ENCODE results near the gene AHSA1.

The AHSA1 gene

GRCh38 chr14:77473921-77474320 lies 16.0 kb downstream of the AHSA1 start:
- DNase-seq (ENCODE audit: low read depth in 2 of 2): no peak

DNA sequence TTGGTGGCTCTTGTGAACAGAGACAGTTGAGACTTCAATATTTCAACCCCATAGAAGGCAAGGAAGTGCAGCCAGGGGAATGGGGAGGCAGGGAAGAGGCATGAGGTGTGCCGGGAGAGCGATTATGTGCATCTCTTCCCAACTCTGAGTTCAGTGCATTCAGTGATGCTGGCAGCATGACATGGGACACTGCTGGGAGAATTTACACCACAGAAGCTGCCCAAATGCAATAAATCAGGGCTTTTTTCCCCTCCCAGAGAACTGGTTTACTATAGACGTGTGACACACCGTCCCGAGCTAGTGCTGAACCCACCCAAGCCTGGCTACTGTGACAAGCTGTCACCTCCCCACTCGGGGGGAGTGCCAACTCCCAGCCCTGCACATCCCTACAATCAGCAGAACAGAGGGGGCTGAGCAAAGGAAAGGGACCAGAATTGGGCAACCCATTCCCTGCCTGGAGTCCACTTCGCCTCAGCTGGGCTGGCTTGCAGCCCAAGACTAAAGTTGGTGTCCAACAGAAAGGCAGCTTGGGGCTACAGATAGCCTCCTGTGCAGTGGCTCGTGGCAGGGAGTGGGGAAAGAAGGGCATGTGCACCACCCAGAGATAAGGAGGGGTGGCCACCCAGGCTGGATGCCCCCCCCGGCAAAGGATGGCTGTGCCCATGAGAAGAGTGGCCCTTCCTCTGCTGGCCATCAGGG lies 16.7 kb downstream of the AHSA1 start:
- no peak for DNase-seq (ENCODE audit: low read depth in 2 of 2)

DNA sequence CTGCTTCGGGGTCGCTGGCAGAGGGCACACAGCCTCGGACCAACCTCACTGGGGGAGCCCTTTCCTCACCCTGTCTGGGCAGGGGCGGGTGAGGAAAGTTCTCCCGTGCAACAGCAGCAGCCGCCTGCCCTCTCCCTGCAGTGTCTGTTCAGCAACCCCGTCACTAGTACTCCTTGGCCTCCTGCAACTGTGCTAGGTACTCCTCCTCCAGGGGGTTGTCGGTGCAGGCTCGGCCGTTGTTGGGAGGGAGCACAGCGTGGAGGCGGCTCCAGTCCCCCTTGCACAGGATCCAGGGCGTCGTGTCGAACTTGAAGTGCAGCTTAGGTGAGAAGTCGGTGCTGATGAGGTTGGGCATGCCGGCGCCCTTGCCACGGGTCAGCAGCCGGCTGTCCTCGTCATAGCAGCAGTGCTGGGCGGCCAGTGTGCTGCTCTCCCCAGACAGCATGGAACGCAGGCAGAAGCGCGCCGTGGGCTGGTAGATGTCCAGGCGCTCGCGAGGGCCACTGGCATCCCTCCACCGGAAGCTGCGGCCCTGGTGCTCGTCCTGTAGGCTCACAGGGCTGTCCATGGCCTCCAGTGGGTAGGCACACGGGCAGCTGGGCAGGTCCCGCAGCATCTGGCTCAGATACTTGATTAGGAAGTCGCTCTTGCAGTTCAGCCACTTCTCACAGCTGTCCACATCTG lies 17.7 kb downstream of the AHSA1 start:
- no peak for DNase-seq (ENCODE audit: low read depth in 2 of 2)

- DNase-seq (ENCODE audit: low read depth in 2 of 2): no peak
Measured at GRCh38 chr14:77478029-77478428, 20.1 kb downstream of the AHSA1 start.

GRCh38 chr14:77478796-77479195 lies 20.9 kb downstream of the AHSA1 start:
- no peak for DNase-seq (ENCODE audit: low read depth in 2 of 2)

- DNase-seq (ENCODE audit: low read depth in 2 of 2): no peak
Measured at GRCh38 chr14:77482422-77482821, 24.5 kb downstream of the AHSA1 start.

GRCh38 chr14:77485256-77485655 lies 27.4 kb downstream of the AHSA1 start:
- DNase-seq (ENCODE audit: low read depth in 2 of 2): no peak

GRCh38 chr14:77485901-77486678 lies 28.2 kb downstream of the AHSA1 start:
- DNase-seq (ENCODE audit: low read depth in 2 of 2): no peak

DNA sequence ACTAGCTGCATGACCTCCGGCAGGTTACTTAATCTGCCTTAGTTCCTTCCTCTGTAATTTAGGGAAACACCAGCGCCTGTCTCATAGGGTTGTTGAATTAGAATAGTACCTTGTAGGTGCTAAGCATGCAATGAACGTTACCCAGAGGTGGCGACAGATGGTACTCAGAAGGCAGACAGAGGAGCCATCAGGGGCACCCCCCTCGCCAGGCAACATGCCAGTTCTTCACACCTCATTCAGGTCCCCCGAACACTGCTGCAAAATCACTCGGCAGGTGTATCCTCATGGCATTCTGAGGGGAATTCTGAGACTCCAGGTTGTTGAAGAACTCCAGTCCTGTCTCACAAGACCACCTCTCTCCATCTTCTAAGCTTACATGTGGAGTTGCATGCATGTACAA lies 30.7 kb downstream of the AHSA1 start:
- no peak for DNase-seq (ENCODE audit: low read depth in 2 of 2)

- no peak for DNase-seq (ENCODE audit: low read depth in 2 of 2)
Measured at GRCh38 chr14:77489041-77489440, 31.1 kb downstream of the AHSA1 start.

GRCh38 chr14:77490347-77490986 lies 32.6 kb downstream of the AHSA1 start:
- DNase-seq (ENCODE audit: low read depth in 2 of 2): no peak

DNA sequence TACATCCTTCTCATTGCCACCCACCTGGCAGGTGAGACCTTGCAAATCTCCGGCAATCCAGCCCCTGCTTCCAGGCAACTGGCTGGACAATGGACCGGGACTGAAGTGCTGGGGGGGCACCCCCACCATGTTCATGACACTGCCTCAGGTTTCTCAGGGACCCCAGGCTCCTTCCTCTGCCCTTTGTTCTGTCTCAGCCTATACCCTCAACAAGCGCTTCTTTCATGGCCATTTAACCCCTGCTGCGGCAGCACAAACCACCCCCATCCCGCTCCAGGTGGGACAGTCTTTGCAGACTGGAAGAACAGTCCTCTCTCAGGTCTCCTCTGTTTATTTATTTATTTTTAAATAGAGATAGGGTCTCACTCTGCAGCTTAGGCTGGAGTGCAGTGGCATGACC lies 33.2 kb downstream of the AHSA1 start:
- DNase-seq (ENCODE audit: low read depth in 2 of 2): no peak

GRCh38 chr14:77495334-77495733 lies 37.4 kb downstream of the AHSA1 start:
- DNase-seq (ENCODE audit: low read depth in 2 of 2): no peak

DNA sequence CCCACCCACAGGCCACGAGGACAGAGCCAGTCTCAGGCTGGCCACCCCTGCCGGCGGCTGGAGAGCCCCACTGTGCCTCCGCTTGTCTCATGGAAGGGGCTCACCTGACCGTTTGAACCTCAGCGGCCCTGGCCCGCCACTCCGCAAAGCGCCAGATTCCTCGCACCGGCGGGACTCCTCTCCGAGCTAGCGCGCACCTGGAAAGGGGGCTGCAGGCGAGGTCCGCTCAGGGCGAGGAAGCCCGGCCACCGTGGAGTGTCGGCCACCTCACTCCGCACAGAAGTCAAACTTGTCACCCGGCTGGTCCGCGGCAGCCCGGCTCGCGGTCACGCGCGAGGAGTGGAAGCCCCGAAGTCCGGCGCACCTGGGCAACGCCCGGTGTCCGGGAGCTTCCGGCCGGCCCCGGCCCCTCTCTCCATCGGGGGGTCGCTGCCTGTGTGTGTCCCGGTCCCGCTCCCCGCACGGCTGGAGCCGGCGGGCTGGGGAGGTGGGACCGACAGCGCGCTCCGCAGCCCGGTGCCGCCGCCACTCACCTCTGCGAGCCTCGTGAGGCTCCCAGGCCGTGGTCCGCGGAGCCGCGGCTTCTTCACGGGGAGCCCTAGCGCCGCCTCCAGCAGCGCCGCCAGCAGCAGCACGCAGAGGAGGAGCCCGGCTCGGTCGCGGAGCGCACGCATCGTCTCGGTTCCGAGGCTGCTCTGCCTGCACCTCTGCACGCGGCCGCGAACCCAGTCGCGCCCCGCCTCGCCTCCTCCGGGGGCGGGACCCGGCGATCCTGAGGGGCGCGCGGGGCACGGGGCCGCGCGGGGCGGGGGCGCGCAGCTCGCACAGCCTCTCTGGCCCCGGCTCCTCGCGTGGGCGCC lies 40.5 kb downstream of the AHSA1 start, which contains the start of gene ISM2:
Gene ISM2 (minus strand): TSS at position 697 of the 860 bp plus-strand sequence. CDS start 23 bp downstream, at position 674.
- DNase-seq (ENCODE audit: low read depth in 2 of 2): no peak

DNA sequence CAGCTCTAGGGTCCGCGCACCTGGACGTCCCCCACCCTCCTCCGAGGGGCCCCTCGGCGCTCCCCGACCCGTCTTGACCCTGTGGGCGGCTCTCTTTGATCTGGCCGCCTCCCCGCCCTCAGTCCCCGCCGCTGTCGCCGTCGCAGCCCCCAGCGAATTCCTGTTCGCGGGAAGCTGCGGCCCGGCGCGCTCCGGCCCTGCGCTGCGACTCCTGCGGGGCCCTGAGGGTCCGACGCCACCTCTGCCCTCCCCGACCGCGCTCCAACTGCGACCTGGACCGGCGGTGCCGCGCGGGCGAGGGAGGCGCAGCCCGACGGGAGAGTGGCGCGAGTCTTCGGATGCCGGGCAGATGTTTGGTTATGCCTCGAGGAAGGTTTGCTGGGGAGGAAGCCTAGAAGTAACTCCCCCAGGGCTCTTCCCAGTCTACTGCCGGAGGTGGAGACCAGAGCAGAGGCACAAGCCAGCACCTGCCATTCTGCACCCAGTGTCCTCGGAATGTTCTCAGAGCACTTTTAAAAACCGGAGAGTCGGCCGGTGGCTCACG lies 41.2 kb downstream of the AHSA1 start:
- no peak for DNase-seq (ENCODE audit: low read depth in 2 of 2)

- DNase-seq (ENCODE audit: low read depth in 2 of 2): no peak
Measured at GRCh38 chr14:77502109-77502782, 44.4 kb downstream of the AHSA1 start.

- no peak for DNase-seq (ENCODE audit: low read depth in 2 of 2)
Measured at GRCh38 chr14:77503138-77503537, 45.2 kb downstream of the AHSA1 start.

DNA sequence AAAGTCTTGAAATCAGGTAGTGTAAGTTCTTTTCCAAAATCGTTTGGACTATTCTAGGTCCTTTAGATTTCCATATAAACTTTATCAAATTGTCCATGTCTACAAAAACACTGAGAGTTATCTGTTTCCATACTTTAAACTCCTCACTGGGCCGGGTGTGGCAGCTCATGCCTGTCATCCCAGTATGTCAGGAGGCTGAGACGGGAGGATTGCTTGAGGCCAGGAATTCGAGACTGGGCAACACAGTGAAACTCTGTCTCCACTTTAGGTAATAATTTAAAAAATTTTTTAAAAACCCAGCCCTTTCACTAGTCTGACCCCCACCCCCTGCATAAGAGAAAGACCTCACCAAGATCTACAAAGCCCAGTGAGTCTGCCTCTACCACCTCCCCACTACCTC lies 47.1 kb downstream of the AHSA1 start:
- no peak for DNase-seq (ENCODE audit: low read depth in 2 of 2)

GRCh38 chr14:77507762-77508161 lies 49.9 kb downstream of the AHSA1 start:
- DNase-seq (ENCODE audit: low read depth in 2 of 2): no peak

DNA sequence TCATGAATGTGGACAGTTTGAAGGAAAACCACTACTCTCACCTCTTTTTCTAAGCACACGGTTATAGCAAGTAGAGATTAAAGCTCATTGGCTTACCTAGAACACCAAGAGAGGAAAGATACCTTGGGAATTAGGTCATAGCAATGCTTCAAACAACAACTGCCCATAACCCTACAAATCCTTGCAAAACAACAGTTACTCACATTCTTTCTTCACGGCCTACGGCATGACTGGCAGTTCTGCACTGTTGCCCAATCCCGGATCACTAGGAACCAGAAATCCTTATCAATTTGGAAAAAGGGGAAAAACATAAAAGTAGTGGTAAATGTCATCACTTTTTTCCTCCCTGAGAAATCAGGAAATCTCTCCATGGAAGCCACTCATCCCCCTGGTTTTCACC lies 50.4 kb downstream of the AHSA1 start:
- no peak for DNase-seq (ENCODE audit: low read depth in 2 of 2)

All from fibroblast of skin of left biceps (primary cell).